Measurements from ENCODE around the gene MRPL44. TPM values are rescaled to one million over a fixed set of nuclear protein-coding genes. Genes with fewer than 3 reads are reported as not detected.
A peak's percentile ranks its signal among the peaks of the same experiment; 100 is the strongest.

MRPL44 gene
- total RNA-seq = 10 to 100 TPM; 23.8 to 31.9 (median 27.6) TPM
- long read RNA-seq, donor 1, transcript MRPL44-201 (4 exons, 1,748 nt) = major isoform, 37 of 38 reads
- long read RNA-seq, donor 1, partial matches to known transcripts = 0 of 38 reads
- long read RNA-seq, donor 1, other reads (novel, unspliced or antisense) = 1 of 38 reads
- long read RNA-seq, donor 2, transcript MRPL44-201 (4 exons, 1,748 nt) = major isoform, 51 of 55 reads
- long read RNA-seq, donor 2, partial matches to known transcripts = 2 of 55 reads
- long read RNA-seq, donor 2, other reads (novel, unspliced or antisense) = 2 of 55 reads

DNA sequence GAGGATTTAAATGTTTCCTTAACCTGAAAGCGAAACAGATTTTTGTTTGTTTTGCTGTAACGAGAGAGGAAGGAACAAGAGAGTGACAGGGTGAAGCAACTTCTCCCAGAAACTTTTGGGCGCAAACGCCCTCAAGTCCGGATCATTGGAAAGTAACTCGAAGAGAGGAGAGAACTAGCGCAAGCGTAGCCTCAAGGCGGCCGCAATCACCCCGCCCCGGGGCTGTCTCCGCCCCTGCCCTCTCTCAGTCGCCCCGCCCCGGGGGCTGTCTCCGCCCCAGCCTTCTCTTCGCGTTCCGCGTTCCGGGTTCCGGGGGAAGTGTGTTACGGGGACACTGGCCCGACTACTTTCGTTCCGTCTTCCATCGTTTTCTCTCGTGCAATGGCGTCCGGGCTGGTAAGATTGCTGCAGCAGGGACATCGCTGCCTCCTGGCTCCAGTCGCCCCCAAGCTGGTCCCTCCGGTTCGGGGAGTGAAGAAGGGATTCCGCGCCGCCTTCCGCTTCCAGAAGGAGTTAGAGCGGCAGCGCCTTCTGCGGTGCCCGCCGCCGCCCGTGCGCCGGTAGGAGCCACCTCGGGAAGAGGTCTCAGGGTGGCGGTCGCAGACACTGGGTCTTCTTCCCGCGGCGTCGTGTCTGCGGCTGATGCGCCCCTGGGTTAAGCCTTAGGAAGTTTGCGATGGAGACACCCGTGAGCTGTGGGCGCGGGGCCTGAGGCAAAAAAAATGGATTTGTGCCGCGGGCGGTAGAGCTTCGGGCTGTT is at the start of gene MRPL44:
TSS of gene MRPL44 (plus strand) at position 372 of the 760 bp plus-strand sequence. CDS start at position 382, 10 bp downstream.
- peaks cover 42% of the 10 kb centered on the region for H3K4me1 ChIP-seq (ENCODE audit: low read depth)

GRCh38 chr2:223908304-223908998 is 48.8 kb upstream of the MRPL44 start:
- Histone ChIP-seq H3K4me1 (ENCODE audit: low read depth) (peaks cover 3% of the 10 kb centered on the region), H3K4me3 (no peak overlapping the region), H3K36me3 (ENCODE audit: low read depth) (no peaks in the 10 kb centered on the region), H3K9me3 (no peaks in the 10 kb centered on the region)
- TF ChIP-seq, protein P1, sequence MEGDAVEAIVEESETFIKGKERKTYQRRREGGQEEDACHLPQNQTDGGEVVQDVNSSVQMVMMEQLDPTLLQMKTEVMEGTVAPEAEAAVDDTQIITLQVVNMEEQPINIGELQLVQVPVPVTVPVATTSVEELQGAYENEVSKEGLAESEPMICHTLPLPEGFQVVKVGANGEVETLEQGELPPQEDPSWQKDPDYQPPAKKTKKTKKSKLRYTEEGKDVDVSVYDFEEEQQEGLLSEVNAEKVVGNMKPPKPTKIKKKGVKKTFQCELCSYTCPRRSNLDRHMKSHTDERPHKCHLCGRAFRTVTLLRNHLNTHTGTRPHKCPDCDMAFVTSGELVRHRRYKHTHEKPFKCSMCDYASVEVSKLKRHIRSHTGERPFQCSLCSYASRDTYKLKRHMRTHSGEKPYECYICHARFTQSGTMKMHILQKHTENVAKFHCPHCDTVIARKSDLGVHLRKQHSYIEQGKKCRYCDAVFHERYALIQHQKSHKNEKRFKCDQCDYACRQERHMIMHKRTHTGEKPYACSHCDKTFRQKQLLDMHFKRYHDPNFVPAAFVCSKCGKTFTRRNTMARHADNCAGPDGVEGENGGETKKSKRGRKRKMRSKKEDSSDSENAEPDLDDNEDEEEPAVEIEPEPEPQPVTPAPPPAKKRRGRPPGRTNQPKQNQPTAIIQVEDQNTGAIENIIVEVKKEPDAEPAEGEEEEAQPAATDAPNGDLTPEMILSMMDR (IDR thresholded peaks at IDR 0.05) = no peak
- peak; percentile 76 for ATAC-seq
- intact Hi-C loops (cut with DNase I, micrococcal nuclease) = no loop called here
- no peak for DNase-seq

More for the DNA sequence above, at the start of gene MRPL44:
- Histone ChIP-seq H3K4me3 (peak within 1 kb of the TSS; percentile 100), H3K9me3 (no peaks in the 10 kb centered on the region), H3K36me3 (ENCODE audit: low read depth) (no peaks in the 10 kb centered on the region)
- ATAC-seq (peak; percentile 99), DNase-seq (peak; percentile 98 to 100 (median 98))
- TF ChIP-seq, protein P1 (IDR thresholded peaks at IDR 0.05) = no peak
- intact Hi-C loops (cut with DNase I, micrococcal nuclease) = no loop called here

GRCh38 chr2:223909001-223909741 is 48.1 kb upstream of the MRPL44 start:
- intact Hi-C loops (cut with DNase I, micrococcal nuclease) = no loop called here

GRCh38 chr2:223914324-223914723 is 42.9 kb upstream of the MRPL44 start:
- intact Hi-C loops (cut with DNase I, micrococcal nuclease) = no loop called here

More at GRCh38 chr2:223909001-223909741, 48.1 kb upstream of the MRPL44 start:
- DNase-seq (no peak), ATAC-seq (peak; percentile 41)
- peaks cover 3% of the 10 kb centered on the region for H3K4me1 ChIP-seq (ENCODE audit: low read depth)
- H3K4me3 ChIP-seq = no peak overlapping the region
- H3K9me3 ChIP-seq = no peaks in the 10 kb centered on the region
- H3K36me3 ChIP-seq (ENCODE audit: low read depth) = no peaks in the 10 kb centered on the region
- TF ChIP-seq, protein P1 (IDR thresholded peaks at IDR 0.05) = no peak

More at GRCh38 chr2:223914324-223914723, 42.9 kb upstream of the MRPL44 start:
- no peaks in the 10 kb centered on the region for H3K9me3 ChIP-seq
- H3K4me1 ChIP-seq (ENCODE audit: low read depth) = no peaks in the 10 kb centered on the region
- DNase-seq (no peak), ATAC-seq (peak; percentile 19)
- no peak overlapping the region for H3K4me3 ChIP-seq
- TF ChIP-seq, protein P1 (IDR thresholded peaks at IDR 0.05) = no peak
- no peaks in the 10 kb centered on the region for H3K36me3 ChIP-seq (ENCODE audit: low read depth)
